NCI-H187 treated with DMSO at 0.1 percent for 48 hours (cell line): ENCODE results near the gene NKD1.

Source experiments
- DNase-seq: peaks from one replicate; lab custom pipeline; 2025; lab: John Stamatoyannopoulos, UW

NKD1 gene

DNA sequence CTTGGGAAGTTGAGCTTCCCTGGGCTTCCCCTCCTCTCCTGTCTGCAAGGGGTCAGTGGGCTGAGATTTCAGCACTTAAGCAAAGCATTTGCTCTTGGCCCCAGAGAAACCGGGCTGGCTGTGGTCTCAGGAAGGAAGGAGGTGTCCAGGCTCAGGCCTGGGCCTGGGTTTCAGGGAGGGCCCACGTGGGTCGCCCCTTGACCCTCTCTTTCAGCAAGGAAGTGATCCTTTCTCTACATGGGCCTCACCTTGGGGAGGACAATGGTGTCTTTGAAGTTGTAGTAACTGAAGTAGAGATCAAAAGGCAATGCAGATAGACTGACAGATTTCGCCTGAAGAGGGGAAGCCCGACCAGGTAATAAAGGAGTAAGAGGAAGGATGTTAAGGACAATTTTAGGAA lies 147.9 kb downstream of the NKD1 start:
- DNase-seq, result no peak

GRCh38 chr16:50696575-50697420 lies 148.6 kb downstream of the NKD1 start:
- no peak for DNase-seq

GRCh38 chr16:50697421-50697715 lies 149.2 kb downstream of the NKD1 start:
- no peak for DNase-seq

DNA sequence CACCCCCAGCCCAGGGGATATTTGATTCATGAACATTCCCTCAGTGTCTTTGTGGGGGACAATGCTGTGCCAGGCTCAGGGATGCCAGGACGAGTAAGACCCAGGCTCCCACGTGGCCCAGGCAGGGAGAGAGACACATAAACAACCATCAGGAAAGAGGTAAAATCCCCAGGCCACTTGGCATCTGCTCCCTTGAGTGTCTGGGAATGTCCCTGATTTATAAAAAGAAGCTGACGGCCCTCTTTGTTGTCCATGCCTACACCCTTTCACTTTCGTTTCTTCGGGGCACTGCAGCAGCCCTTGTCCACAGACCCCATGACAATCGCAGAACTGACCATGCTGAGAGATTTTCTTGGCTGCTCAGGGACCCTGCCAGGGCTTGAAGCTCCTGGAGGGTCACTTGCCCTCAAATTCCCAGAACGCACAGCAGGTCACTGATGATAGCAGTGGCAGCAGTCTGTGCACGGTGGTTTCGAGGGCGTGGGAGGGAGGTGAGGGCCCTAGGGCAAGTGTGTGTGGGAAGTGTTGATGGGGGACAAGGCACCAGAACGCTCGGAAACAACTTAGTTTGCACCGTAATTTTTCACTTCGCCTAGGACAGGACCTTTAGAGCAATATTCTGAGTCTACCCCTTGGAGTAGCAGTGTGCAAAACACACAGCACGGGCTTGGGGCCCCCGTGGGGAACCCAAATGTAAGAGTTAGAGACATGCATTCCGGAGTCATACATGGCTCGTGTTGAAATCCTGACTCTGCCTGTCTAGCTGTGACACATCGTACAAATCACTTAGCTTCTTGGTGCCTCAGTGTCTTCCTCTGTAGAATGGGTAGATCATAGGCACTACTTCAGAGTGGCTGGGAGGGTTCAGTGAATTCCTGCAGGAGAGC lies 149.9 kb downstream of the NKD1 start:
- no peak for DNase-seq
